T-helper 1 cell treated with Interleukin-12 subunit alpha and Interleukin-12 subunit beta and Interleukin-4 antibody, amounts not matched to agents 30 μg/mL and 1 μg/mL, for 36 hours (primary cell): ENCODE measurements around the gene PSMD1.

Experiments used
- H3K27ac Mint-ChIP-seq: one replicate; pipeline ENCODE4 v1.8.0; 2021; ENCODE audit warnings: mild to moderate bottlenecking, mixed read lengths
- H3K27me3 Mint-ChIP-seq: one replicate; pipeline ENCODE4 v1.8.0; 2021; ENCODE audit warnings: low read depth, mixed read lengths
- H3K36me3 Mint-ChIP-seq: one replicate; pipeline ENCODE4 v1.8.0; 2021; ENCODE audit warnings: low read depth, mixed read lengths
- H3K4me1 Mint-ChIP-seq: one replicate; pipeline ENCODE4 v1.8.0; 2021; ENCODE audit warnings: low read depth, mixed read lengths
- H3K4me3 Mint-ChIP-seq: one replicate; pipeline ENCODE4 v1.8.0; 2021; ENCODE audit warnings: mild to moderate bottlenecking, moderate library complexity, mixed read lengths
- H3K9me3 Mint-ChIP-seq: one replicate; pipeline ENCODE4 v1.8.0; 2021; ENCODE audit warnings: mixed read lengths

PSMD1 gene

GRCh38 chr2:231104115-231104713, 47.5 kb downstream of the PSMD1 start:
- Mint-ChIP-seq H3K27me3 (no peaks in the 10 kb centered on the region), H3K27ac (no peak overlapping the region), H3K4me1 (peaks cover 6% of the 10 kb centered on the region), H3K9me3 (peaks cover 5% of the 10 kb centered on the region), H3K36me3 (peaks cover 14% of the 10 kb centered on the region), H3K4me3 (no peak overlapping the region)

- Mint-ChIP-seq H3K36me3 (peaks cover 14% of the 10 kb centered on the region), H3K27me3 (no peaks in the 10 kb centered on the region), H3K9me3 (no peaks in the 10 kb centered on the region), H3K27ac (no peak overlapping the region), H3K4me1 (peaks cover 2% of the 10 kb centered on the region), H3K4me3 (no peak overlapping the region)
Measured at GRCh38 chr2:231110551-231110950, 53.9 kb downstream of the PSMD1 start.

GRCh38 chr2:231111987-231112386, 55.3 kb downstream of the PSMD1 start:
- no peak overlapping the region for H3K27ac Mint-ChIP-seq
- H3K36me3 Mint-ChIP-seq: peaks cover 14% of the 10 kb centered on the region
- H3K27me3 Mint-ChIP-seq: no peaks in the 10 kb centered on the region
- H3K4me3 Mint-ChIP-seq: no peak overlapping the region
- no peaks in the 10 kb centered on the region for H3K9me3 Mint-ChIP-seq
- peaks cover 2% of the 10 kb centered on the region for H3K4me1 Mint-ChIP-seq

- Mint-ChIP-seq H3K36me3 (peaks cover 12% of the 10 kb centered on the region), H3K9me3 (no peaks in the 10 kb centered on the region), H3K27ac (no peak overlapping the region), H3K4me3 (no peak overlapping the region), H3K27me3 (no peaks in the 10 kb centered on the region), H3K4me1 (peaks cover 5% of the 10 kb centered on the region)
Measured at GRCh38 chr2:231113489-231113888, 56.8 kb downstream of the PSMD1 start.

GRCh38 chr2:231115651-231116050, 59.0 kb downstream of the PSMD1 start:
- H3K36me3 Mint-ChIP-seq: peaks cover 12% of the 10 kb centered on the region
- H3K4me1 Mint-ChIP-seq: peaks cover 5% of the 10 kb centered on the region
- no peaks in the 10 kb centered on the region for H3K9me3 Mint-ChIP-seq
- H3K4me3 Mint-ChIP-seq: no peak overlapping the region
- no peak overlapping the region for H3K27ac Mint-ChIP-seq
- H3K27me3 Mint-ChIP-seq: no peaks in the 10 kb centered on the region

GRCh38 chr2:231117148-231117547, 60.5 kb downstream of the PSMD1 start:
- Mint-ChIP-seq H3K4me3 (no peak overlapping the region), H3K27ac (no peak overlapping the region), H3K9me3 (no peaks in the 10 kb centered on the region), H3K4me1 (peaks cover 3% of the 10 kb centered on the region), H3K36me3 (peaks cover 2% of the 10 kb centered on the region), H3K27me3 (no peaks in the 10 kb centered on the region)

- H3K36me3 Mint-ChIP-seq: no peaks in the 10 kb centered on the region
- no peaks in the 10 kb centered on the region for H3K9me3 Mint-ChIP-seq
- H3K27ac Mint-ChIP-seq: no peak overlapping the region
- H3K4me1 Mint-ChIP-seq: peaks cover 3% of the 10 kb centered on the region
- H3K4me3 Mint-ChIP-seq: no peak overlapping the region
- H3K27me3 Mint-ChIP-seq: no peaks in the 10 kb centered on the region
Measured at GRCh38 chr2:231117922-231118613, 61.4 kb downstream of the PSMD1 start.

- H3K27me3 Mint-ChIP-seq: no peaks in the 10 kb centered on the region
- no peak overlapping the region for H3K27ac Mint-ChIP-seq
- H3K36me3 Mint-ChIP-seq: no peaks in the 10 kb centered on the region
- H3K4me1 Mint-ChIP-seq: peaks cover 7% of the 10 kb centered on the region
- no peak overlapping the region for H3K4me3 Mint-ChIP-seq
- no peaks in the 10 kb centered on the region for H3K9me3 Mint-ChIP-seq
Measured at GRCh38 chr2:231118614-231118942, 61.9 kb downstream of the PSMD1 start.

- no peak overlapping the region for H3K27ac Mint-ChIP-seq
- no peak overlapping the region for H3K4me3 Mint-ChIP-seq
- H3K4me1 Mint-ChIP-seq: peaks cover 16% of the 10 kb centered on the region
- no peaks in the 10 kb centered on the region for H3K36me3 Mint-ChIP-seq
- no peaks in the 10 kb centered on the region for H3K9me3 Mint-ChIP-seq
- no peaks in the 10 kb centered on the region for H3K27me3 Mint-ChIP-seq
Measured at GRCh38 chr2:231123362-231123898, 66.8 kb downstream of the PSMD1 start.

- H3K4me3 Mint-ChIP-seq: no peak within 1 kb of the TSS
- no peak within 1 kb of the TSS for H3K27ac Mint-ChIP-seq
- H3K9me3 Mint-ChIP-seq: no peaks in the 10 kb centered on the region
- H3K4me1 Mint-ChIP-seq: peaks cover 16% of the 10 kb centered on the region
- H3K36me3 Mint-ChIP-seq: no peaks in the 10 kb centered on the region
- H3K27me3 Mint-ChIP-seq: no peaks in the 10 kb centered on the region
Measured at GRCh38 chr2:231124838-231125568, 68.3 kb downstream of the PSMD1 start, which contains the start of gene HTR2B. HTR2B (minus strand) TSS chr2:231125042; CDS start chr2:231123764, 1,278 bp downstream.

GRCh38 chr2:231126123-231126522, 69.5 kb downstream of the PSMD1 start:
- Mint-ChIP-seq H3K27ac (no peak overlapping the region), H3K9me3 (no peaks in the 10 kb centered on the region), H3K27me3 (no peaks in the 10 kb centered on the region)

GRCh38 chr2:231127480-231127879, 70.8 kb downstream of the PSMD1 start:
- H3K27me3 Mint-ChIP-seq: no peaks in the 10 kb centered on the region
- no peaks in the 10 kb centered on the region for H3K36me3 Mint-ChIP-seq
- no peak overlapping the region for H3K27ac Mint-ChIP-seq
- H3K4me1 Mint-ChIP-seq: peaks cover 19% of the 10 kb centered on the region
- no peak overlapping the region for H3K4me3 Mint-ChIP-seq
- H3K9me3 Mint-ChIP-seq: no peaks in the 10 kb centered on the region

More at GRCh38 chr2:231126123-231126522, 69.5 kb downstream of the PSMD1 start:
- H3K36me3 Mint-ChIP-seq: no peaks in the 10 kb centered on the region
- no peak overlapping the region for H3K4me3 Mint-ChIP-seq
- peaks cover 19% of the 10 kb centered on the region for H3K4me1 Mint-ChIP-seq

GRCh38 chr2:231127936-231128335, 71.3 kb downstream of the PSMD1 start:
- H3K4me3 Mint-ChIP-seq: no peak overlapping the region
- no peak overlapping the region for H3K27ac Mint-ChIP-seq
- H3K9me3 Mint-ChIP-seq: no peaks in the 10 kb centered on the region
- H3K27me3 Mint-ChIP-seq: no peaks in the 10 kb centered on the region
- H3K36me3 Mint-ChIP-seq: no peaks in the 10 kb centered on the region
- H3K4me1 Mint-ChIP-seq: peaks cover 22% of the 10 kb centered on the region

- H3K27me3 Mint-ChIP-seq: no peaks in the 10 kb centered on the region
- H3K27ac Mint-ChIP-seq: no peak overlapping the region
- peaks cover 20% of the 10 kb centered on the region for H3K4me1 Mint-ChIP-seq
- no peak overlapping the region for H3K4me3 Mint-ChIP-seq
- H3K36me3 Mint-ChIP-seq: no peaks in the 10 kb centered on the region
- H3K9me3 Mint-ChIP-seq: no peaks in the 10 kb centered on the region
Measured at GRCh38 chr2:231128541-231128940, 71.9 kb downstream of the PSMD1 start.

- H3K36me3 Mint-ChIP-seq: no peaks in the 10 kb centered on the region
- H3K4me1 Mint-ChIP-seq: peaks cover 17% of the 10 kb centered on the region
- H3K27me3 Mint-ChIP-seq: no peaks in the 10 kb centered on the region
- no peak overlapping the region for H3K27ac Mint-ChIP-seq
- H3K4me3 Mint-ChIP-seq: no peak overlapping the region
- no peaks in the 10 kb centered on the region for H3K9me3 Mint-ChIP-seq
Measured at GRCh38 chr2:231129216-231129615, 72.5 kb downstream of the PSMD1 start.
